ENCODE measurements around the gene CCDC3. TPM values are rescaled to one million over a fixed set of nuclear protein-coding genes. Genes with fewer than 3 reads are reported as not detected.
"Not testable (repeated sequence)": the region's sequence is repeated elsewhere in the genome, so short reads cannot be mapped to it uniquely, and the experiment has no call there.

CCDC3 gene
- total RNA-seq, 2 donors from 2014 or later: 0.19 TPM; not detected in 1

- peak overlapping the region in 1 of 2 donors; percentile 56 for H3K27ac Mint-ChIP-seq
- peaks cover 0 to 11% of the 10 kb centered on the region in 2 donors for H3K36me3 Mint-ChIP-seq
- ATAC-seq (no peak), DNase-seq (ENCODE audit: low spot score in 2 of 2) (no peak)
- peaks cover 15 to 17% of the 10 kb centered on the region in 2 donors for H3K9me3 Mint-ChIP-seq
Measured at GRCh38 chr10:12896251-12896650, 105.3 kb downstream of the CCDC3 start.

GRCh38 chr10:12892924-12893323 lies 108.6 kb downstream of the CCDC3 start:
- peaks cover 0 to 11% of the 10 kb centered on the region in 2 donors for H3K36me3 Mint-ChIP-seq
- peaks cover 15 to 17% of the 10 kb centered on the region in 2 donors for H3K9me3 Mint-ChIP-seq
- ATAC-seq (no peak), DNase-seq (ENCODE audit: low spot score in 2 of 2) (no peak)
- H3K27ac Mint-ChIP-seq: no peak overlapping the region

DNA sequence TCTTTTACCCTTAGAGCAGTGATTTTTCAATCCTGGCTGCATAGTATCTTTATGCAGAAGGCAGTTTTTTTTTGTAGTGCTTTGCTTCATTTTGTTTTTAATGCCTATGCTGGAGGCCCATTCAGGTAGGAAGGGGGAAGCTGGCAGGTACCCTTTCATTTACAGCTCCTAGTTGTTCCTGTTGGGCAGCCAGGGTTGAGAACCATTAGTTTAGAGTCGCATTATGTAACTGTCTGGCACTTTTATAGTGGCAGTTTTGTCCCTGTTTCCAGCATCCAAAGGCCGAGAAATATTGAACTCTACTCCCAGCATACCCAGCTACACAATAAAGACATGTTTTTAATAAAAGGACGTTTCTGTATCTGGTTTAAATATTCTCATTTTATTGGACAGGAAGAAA lies 110.6 kb downstream of the CCDC3 start:
- H3K36me3 Mint-ChIP-seq: peaks cover 0 to 11% of the 10 kb centered on the region in 2 donors
- no peak for ATAC-seq
- peaks cover 15 to 17% of the 10 kb centered on the region in 2 donors for H3K9me3 Mint-ChIP-seq
- DNase-seq (ENCODE audit: low spot score in 2 of 2): no peak
- no peak overlapping the region for H3K27ac Mint-ChIP-seq

DNA sequence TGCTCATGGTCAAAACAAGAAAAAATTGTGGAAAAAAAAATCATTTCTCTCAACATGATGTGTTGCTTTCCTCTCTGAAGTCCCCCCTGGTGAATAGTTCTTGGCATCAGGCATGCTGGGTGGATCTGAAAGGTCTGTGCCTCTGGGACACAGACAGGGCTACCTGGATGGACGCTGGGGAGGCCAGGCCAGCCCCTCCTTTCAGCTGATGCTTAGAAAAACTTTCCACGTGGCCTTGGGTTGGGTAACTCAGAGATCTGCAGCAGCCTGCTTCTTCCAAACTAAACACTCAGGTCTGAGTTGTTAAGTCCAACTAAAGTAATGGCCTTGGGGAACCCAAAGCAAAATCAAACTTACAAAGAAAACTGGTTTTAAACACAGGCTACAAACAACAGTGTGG lies 113.0 kb downstream of the CCDC3 start:
- ATAC-seq (no peak), DNase-seq (ENCODE audit: low spot score in 2 of 2) (no peak)
- H3K36me3 Mint-ChIP-seq: peaks cover 4 to 5% of the 10 kb centered on the region in 2 donors
- no peak overlapping the region for H3K27ac Mint-ChIP-seq
- peaks cover 10 to 15% of the 10 kb centered on the region in 2 donors for H3K9me3 Mint-ChIP-seq

DNA sequence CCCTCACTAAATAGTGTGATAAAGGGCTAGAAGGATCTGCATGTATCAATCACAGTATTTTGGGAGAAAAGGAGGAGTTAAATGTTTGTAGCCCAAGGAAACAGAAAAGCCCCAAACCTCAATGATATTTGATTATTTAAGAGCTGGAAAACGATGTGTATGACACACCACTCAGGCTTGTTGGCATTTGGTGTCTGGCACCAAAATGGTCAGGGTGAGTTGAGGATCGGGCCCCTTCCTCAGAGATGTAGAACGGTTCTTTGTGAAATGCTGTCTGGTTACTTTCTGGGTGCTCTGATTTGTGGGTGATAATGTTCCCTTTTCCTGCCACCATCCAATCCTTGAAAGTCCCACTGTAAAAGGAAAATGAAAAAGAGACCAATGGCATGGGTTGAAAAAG lies 113.7 kb downstream of the CCDC3 start:
- peaks cover 0 to 5% of the 10 kb centered on the region in 2 donors for H3K36me3 Mint-ChIP-seq
- peaks cover 3 to 8% of the 10 kb centered on the region in 2 donors for H3K9me3 Mint-ChIP-seq
- DNase-seq (ENCODE audit: low spot score in 2 of 2) (no peak), ATAC-seq (no peak)
- H3K27ac Mint-ChIP-seq: no peak overlapping the region

DNA sequence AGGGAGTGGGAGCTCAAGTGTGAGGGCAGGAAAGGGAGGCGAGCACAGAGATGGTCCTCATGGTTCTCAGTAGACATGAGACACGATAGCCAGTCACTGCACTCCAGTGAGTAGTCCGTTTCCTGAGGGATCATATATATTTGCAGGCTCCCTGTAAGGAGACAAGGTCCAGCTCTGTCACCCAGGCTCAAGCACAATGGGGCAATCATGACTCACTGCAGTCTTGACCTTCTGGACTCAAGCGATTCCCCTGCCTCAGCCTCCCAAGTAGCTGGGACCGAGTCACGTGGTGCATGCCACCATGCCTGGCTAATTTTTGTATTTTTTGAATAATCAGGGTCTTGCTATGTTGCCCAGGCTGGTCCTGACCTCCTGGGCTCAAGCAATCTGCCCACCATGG lies 116.7 kb downstream of the CCDC3 start:
- peaks cover 0 to 5% of the 10 kb centered on the region in 2 donors for H3K36me3 Mint-ChIP-seq
- DNase-seq (ENCODE audit: low spot score in 2 of 2): no peak
- no peak overlapping the region for H3K27ac Mint-ChIP-seq
- no peak for ATAC-seq
- peaks cover 0 to 9% of the 10 kb centered on the region in 2 donors for H3K9me3 Mint-ChIP-seq

GRCh38 chr10:12880423-12880822 lies 121.1 kb downstream of the CCDC3 start:
- peaks cover 0 to 9% of the 10 kb centered on the region in 2 donors for H3K9me3 Mint-ChIP-seq
- no peak for ATAC-seq
- H3K27ac Mint-ChIP-seq: no peak overlapping the region
- DNase-seq (ENCODE audit: low spot score in 2 of 2): no peak
- peaks cover 0 to 5% of the 10 kb centered on the region in 2 donors for H3K36me3 Mint-ChIP-seq

- H3K36me3 Mint-ChIP-seq: no peaks in the 10 kb centered on the region
- H3K27ac Mint-ChIP-seq: no peak overlapping the region
- DNase-seq (ENCODE audit: low spot score in 2 of 2) (no peak), ATAC-seq (no peak)
- H3K9me3 Mint-ChIP-seq: no peaks in the 10 kb centered on the region
Measured at GRCh38 chr10:12877150-12877549, 124.4 kb downstream of the CCDC3 start.

DNA sequence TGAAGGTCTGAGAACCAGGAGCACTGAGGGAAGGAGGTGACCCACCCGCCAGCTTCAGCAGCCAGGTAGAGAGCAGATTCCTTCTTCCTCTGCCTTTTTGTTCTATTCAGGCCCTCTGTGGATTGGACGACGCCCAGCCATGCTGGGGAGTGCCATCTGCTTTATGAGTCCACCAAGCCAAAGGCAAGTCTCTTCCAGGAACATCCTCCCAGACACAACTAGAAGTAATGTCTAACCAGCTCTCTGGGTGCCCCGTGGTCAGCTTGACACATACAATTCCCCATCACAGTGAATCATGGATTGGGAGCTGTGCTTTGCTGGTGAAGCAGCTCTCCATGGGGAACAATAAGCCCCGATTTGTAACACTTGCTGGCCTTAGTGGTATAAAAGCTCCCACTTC lies 125.2 kb downstream of the CCDC3 start:
- ATAC-seq: no peak
- H3K27ac Mint-ChIP-seq: no peak overlapping the region
- H3K36me3 Mint-ChIP-seq: no peaks in the 10 kb centered on the region
- no peaks in the 10 kb centered on the region for H3K9me3 Mint-ChIP-seq
- no peak for DNase-seq (ENCODE audit: low spot score in 2 of 2)

DNA sequence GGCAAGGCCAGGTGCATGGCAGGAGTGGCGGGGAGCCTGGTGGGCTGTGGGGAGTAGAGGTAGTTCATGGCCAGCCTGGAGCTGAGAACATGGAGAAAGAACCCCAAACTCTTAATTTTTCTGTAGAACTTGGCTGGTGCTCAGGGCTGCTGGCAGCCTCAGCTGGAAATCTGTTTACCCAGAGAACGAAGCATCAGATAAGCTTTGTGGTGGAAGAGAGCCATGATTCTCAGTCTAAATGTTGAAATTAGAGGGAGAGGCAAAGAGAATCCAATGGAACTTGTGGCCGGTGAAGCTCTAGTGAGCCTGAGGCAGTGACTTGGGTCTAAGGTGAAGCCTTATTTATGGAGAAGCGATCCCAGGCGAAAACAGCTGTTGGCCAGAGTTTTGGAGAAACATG lies 126.4 kb downstream of the CCDC3 start:
- no peaks in the 10 kb centered on the region for H3K36me3 Mint-ChIP-seq
- H3K9me3 Mint-ChIP-seq: no peaks in the 10 kb centered on the region
- ATAC-seq (no peak), DNase-seq (ENCODE audit: low spot score in 2 of 2) (no peak)
- H3K27ac Mint-ChIP-seq: no peak overlapping the region

DNA sequence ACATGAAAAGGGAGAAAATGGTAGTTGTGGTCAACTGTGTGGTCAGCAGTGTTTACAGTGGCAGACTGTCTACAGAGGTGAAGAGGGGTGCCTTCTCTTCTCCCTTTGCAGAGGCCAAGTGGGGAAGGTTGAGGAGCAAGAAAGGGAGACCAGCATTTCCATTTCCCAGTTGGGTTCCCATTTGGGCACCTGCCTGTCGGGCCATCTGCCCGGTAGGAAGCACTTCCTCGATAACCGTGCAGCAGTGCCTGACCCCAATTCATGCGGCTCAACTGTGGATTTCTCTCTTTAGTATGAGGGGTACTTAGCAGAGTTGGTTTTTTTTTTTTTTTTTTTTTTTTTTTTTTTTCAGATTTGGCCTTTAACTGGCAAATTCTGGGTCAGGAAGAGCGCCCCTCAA lies 127.0 kb downstream of the CCDC3 start:
- Mint-ChIP-seq H3K9me3 (no peaks in the 10 kb centered on the region), H3K27ac (no peak overlapping the region), H3K36me3 (no peaks in the 10 kb centered on the region)
- ATAC-seq (no peak), DNase-seq (ENCODE audit: low spot score in 2 of 2) (no peak)

GRCh38 chr10:12873172-12873571 lies 128.3 kb downstream of the CCDC3 start:
- Mint-ChIP-seq H3K27ac (no peak overlapping the region), H3K36me3 (no peaks in the 10 kb centered on the region), H3K9me3 (no peaks in the 10 kb centered on the region)
- no peak for ATAC-seq
- DNase-seq (ENCODE audit: low spot score in 2 of 2): no peak

GRCh38 chr10:12872577-12872976 lies 128.9 kb downstream of the CCDC3 start:
- no peaks in the 10 kb centered on the region for H3K9me3 Mint-ChIP-seq
- H3K36me3 Mint-ChIP-seq: no peaks in the 10 kb centered on the region
- H3K27ac Mint-ChIP-seq: no peak overlapping the region
- DNase-seq (ENCODE audit: low spot score in 2 of 2) (no peak), ATAC-seq (no peak)

GRCh38 chr10:12869427-12869826 lies 132.1 kb downstream of the CCDC3 start:
- DNase-seq (ENCODE audit: low spot score in 2 of 2): no peak
- no peak for ATAC-seq
- Mint-ChIP-seq H3K36me3 (no peaks in the 10 kb centered on the region), H3K27ac (no peak overlapping the region), H3K9me3 (no peaks in the 10 kb centered on the region)

- H3K27ac Mint-ChIP-seq: peak overlapping the region in 1 of 2 donors; percentile 19
- DNase-seq (ENCODE audit: low spot score in 2 of 2): no peak
- H3K9me3 Mint-ChIP-seq: no peaks in the 10 kb centered on the region
- ATAC-seq: no peak
- H3K36me3 Mint-ChIP-seq: no peaks in the 10 kb centered on the region
Measured at GRCh38 chr10:12868229-12868628, 133.3 kb downstream of the CCDC3 start.

GRCh38 chr10:12865515-12865914 lies 136.0 kb downstream of the CCDC3 start:
- not testable (repeated sequence) for ATAC-seq; H3K9me3 Mint-ChIP-seq; DNase-seq (ENCODE audit: low spot score in 2 of 2); H3K27ac Mint-ChIP-seq; H3K36me3 Mint-ChIP-seq

DNA sequence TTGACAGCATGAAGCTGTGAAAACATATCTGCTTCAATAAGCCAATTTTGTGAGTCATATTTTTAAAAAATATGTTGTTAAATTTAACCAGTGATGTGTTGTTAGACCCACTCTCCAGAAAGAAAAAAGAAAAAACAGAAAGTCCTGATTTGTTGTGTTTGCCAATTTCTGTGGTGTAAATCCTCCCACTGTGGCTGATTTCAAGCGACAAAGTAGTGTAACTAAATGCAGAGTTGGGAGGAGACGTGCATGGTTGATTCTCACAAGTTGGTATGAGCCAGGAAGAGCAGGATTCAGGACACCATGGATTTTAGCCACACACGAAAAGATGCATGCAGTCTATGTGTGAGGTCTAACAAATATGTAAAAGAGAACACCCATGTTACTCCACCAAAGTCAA lies 139.1 kb downstream of the CCDC3 start:
- Mint-ChIP-seq H3K27ac (no peak overlapping the region), H3K9me3 (no peaks in the 10 kb centered on the region), H3K36me3 (no peaks in the 10 kb centered on the region)
- no peak for ATAC-seq
- DNase-seq (ENCODE audit: low spot score in 2 of 2): no peak

GRCh38 chr10:12854988-12855387 lies 146.5 kb downstream of the CCDC3 start:
- Mint-ChIP-seq H3K9me3 (peaks cover 0 to 5% of the 10 kb centered on the region in 2 donors), H3K36me3 (peaks cover 0 to 6% of the 10 kb centered on the region in 2 donors), H3K27ac (no peak overlapping the region)
- no peak for DNase-seq (ENCODE audit: low spot score in 2 of 2)
- ATAC-seq: no peak

DNA sequence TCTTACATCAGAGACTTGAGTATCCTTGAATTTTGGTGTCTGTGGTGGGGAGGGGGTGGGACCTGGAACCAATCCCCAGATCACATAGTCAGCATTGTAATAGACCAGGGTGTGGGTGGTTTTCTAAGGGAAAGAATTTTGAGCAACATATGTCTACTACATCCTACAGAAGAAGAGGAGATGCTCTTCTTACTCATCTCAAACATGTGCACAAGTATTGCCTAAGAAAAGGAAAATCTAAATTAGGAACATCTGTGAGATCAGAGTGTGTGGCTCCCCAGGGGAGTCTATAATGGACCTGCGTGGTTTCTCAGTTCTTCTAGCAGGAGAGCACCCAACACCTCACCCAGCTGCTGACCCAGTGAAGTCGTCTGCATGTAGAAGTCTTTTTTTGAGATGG lies 148.8 kb downstream of the CCDC3 start:
- no peak for DNase-seq (ENCODE audit: low spot score in 2 of 2)
- no peak for ATAC-seq
- peaks cover 0 to 6% of the 10 kb centered on the region in 2 donors for H3K36me3 Mint-ChIP-seq
- H3K27ac Mint-ChIP-seq: no peak overlapping the region
- H3K9me3 Mint-ChIP-seq: peaks cover 0 to 5% of the 10 kb centered on the region in 2 donors

Data from activated naive CD4-positive, alpha-beta T cell treated with anti-CD3 and anti-CD28 coated beads, Interleukin-2, amount 50 U/mL, for 72 hours (primary cell).